Kidney (tissue), 14 donors: ENCODE results near the gene MRGPRD. TPM values are rescaled to one million over a fixed set of nuclear protein-coding genes. Genes with fewer than 3 reads are reported as not detected.

ENCODE experiments used
- DNase-seq, 5 donors: peaks; one replicate each; pipeline ENCODE4 v3.0.0-alpha.2; 2013 to 2020
- FAIRE-seq: peaks from 2 replicates; lab custom pipeline; 2012; peaks lifted over from hg19 to GRCh38; lab: Jason Lieb, UNC
- H3K27ac ChIP-seq, 2 donors: one replicate each; pipeline ENCODE4 v1.7.0; 2013; ENCODE audit warnings: low read depth in 2 of 2, low read length in 2 of 2, inconsistent platforms in 1 of 2
- H3K27me3 ChIP-seq: one replicate; pipeline ENCODE4 v1.7.1; 2013; ENCODE audit warnings: low read length, inconsistent platforms; ENCODE audit not compliant: control insufficient read depth, insufficient read depth
- H3K36me3 ChIP-seq, 3 donors: one replicate each; pipeline versions ENCODE4 v1.7.0 to v1.7.1; 2013; ENCODE audit warnings: low read length in 3 of 3, control low read depth in 1 of 3, inconsistent platforms in 1 of 3; ENCODE audit not compliant: insufficient read depth in 3 of 3, control insufficient read depth in 2 of 3
- H3K4me1 ChIP-seq, 3 donors: one replicate each; pipeline versions ENCODE4 v1.7.0 to v1.7.1; 2013; ENCODE audit warnings: low read length in 3 of 3, inconsistent platforms in 1 of 3, low read depth in 1 of 3; ENCODE audit not compliant: control insufficient read depth in 2 of 3, insufficient read depth in 2 of 3
- H3K4me3 ChIP-seq, 3 donors: one replicate each; pipeline versions ENCODE4 v1.7.0 to v1.8.1; 2013; ENCODE audit warnings: low read length in 3 of 3, control low read depth in 1 of 3, inconsistent platforms in 1 of 3
- H3K9ac ChIP-seq, 3 donors: one replicate each; pipeline versions ENCODE4 v1.7.0 to v1.7.1; 2013; ENCODE audit warnings: low read length in 3 of 3, control low read depth in 1 of 3, inconsistent platforms in 1 of 3
- H3K9me3 ChIP-seq, 3 donors: one replicate each; pipeline versions ENCODE4 v1.7.0 to v1.7.1; 2013; ENCODE audit warnings: low read length in 3 of 3, control low read depth in 1 of 3, inconsistent platforms in 1 of 3; ENCODE audit not compliant: control insufficient read depth in 2 of 3, insufficient read depth in 1 of 3
- intact Hi-C: fragments of 100-400 bp; cut with DNase I; formaldehyde crosslinking; loops from one replicate; pipeline ENCODE4 v1.11.1; 2022
- polyA plus RNA-seq: library from polyadenylated mRNA; stranded (reverse); fragments of 350-450 nt; fragmentation: Illumina TruSeq; extraction: RNeasy Lipid Tissue Mini Kit (QIAGEN cat#74804); gene quantifications from one replicate; pipeline ENCODE4 v1.2.3, GENCODE V29; 2014; ENCODE audit warnings: low read depth, low replicate concordance; ENCODE audit not compliant: insufficient read depth
- total RNA-seq: library from RNA; stranded (reverse); fragmentation: NEBNext Ultra II Directional; extraction: Animal tissue kit (Norgen Biotek cat#: 25700); gene quantifications from one replicate; pipeline ENCODE4 v1.2.1, GENCODE V29; 2021
- TF ChIP-seq, protein P1 (sequence below): IDR thresholded peaks from 3 replicates; pipeline ENCODE4 v1.5.1; 2012; ENCODE audit warnings: mild to moderate bottlenecking, moderate library complexity, borderline replicate concordance; ENCODE audit not compliant: insufficient read depth; ENCODE audit errors: extremely low read depth
- donor health status: control.
- donor health status: control.
- donor health status: control.
- donor health status: control.
- donor health status: control.
- donor health status: DM: yes; HTN: yes; CAD: no.
- donor health status: Normal renal cell carcinoma (clear cell type).

The MRGPRD gene
- total and polyA plus RNA-seq, 2 donors from 2014 or later, result not detected

DNA sequence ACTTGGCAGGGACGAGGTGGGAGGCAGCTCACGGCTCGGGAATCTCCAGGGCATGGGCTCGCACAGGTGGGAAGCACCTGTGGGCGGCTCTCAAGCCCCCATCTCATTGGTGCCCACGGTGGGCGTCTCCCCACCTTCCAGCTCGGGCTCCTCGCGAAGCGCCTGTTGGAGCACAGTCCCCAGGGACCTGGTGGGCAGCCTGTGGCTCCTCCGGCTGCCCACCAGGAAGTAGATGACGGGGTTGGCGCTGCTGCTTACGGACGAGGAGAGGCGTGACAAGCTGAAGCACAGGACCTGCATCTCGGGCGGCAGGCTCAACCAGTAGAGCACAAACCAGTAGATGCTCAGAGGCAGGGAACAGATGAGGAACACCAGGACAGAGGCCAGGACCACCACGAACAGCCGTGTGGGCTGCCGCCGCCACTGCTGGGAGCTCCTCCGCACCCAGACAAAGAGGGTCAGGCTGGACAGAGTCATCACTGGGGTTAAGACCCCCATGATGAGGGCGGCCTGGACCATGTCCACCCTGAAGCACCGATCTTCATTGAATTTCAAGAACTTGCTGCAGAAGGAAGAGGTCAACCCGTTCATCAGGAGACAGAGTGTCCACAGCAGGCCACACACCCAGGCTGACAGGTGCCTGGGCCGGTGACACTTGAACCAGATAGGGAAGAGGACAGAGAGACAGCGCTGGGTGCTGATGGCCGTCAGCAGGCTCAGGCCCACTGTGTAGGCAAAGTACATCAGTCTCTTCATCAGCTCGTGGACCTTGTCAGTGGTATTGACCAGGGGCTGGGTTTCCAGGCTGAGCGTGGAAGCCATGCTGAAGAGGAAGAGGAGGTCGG lies 633 bp downstream of the MRGPRD start:
- Histone ChIP-seq H3K27ac (no peak overlapping the region), H3K27me3 (no peaks in the 10 kb centered on the region), H3K4me3 (no peak overlapping the region), H3K4me1 (no peaks in the 10 kb centered on the region), H3K9me3 (peaks cover 0 to 7% (median 0%) of the 10 kb centered on the region in 3 donors), H3K36me3 (no peaks in the 10 kb centered on the region), H3K9ac (no peak overlapping the region)
- DNase-seq (peak in 1 of 5 donors; percentile 64), FAIRE-seq (no peak)
- TF ChIP-seq, protein P1, sequence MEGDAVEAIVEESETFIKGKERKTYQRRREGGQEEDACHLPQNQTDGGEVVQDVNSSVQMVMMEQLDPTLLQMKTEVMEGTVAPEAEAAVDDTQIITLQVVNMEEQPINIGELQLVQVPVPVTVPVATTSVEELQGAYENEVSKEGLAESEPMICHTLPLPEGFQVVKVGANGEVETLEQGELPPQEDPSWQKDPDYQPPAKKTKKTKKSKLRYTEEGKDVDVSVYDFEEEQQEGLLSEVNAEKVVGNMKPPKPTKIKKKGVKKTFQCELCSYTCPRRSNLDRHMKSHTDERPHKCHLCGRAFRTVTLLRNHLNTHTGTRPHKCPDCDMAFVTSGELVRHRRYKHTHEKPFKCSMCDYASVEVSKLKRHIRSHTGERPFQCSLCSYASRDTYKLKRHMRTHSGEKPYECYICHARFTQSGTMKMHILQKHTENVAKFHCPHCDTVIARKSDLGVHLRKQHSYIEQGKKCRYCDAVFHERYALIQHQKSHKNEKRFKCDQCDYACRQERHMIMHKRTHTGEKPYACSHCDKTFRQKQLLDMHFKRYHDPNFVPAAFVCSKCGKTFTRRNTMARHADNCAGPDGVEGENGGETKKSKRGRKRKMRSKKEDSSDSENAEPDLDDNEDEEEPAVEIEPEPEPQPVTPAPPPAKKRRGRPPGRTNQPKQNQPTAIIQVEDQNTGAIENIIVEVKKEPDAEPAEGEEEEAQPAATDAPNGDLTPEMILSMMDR, result no peak
- intact Hi-C loops, result no loop called here

DNA sequence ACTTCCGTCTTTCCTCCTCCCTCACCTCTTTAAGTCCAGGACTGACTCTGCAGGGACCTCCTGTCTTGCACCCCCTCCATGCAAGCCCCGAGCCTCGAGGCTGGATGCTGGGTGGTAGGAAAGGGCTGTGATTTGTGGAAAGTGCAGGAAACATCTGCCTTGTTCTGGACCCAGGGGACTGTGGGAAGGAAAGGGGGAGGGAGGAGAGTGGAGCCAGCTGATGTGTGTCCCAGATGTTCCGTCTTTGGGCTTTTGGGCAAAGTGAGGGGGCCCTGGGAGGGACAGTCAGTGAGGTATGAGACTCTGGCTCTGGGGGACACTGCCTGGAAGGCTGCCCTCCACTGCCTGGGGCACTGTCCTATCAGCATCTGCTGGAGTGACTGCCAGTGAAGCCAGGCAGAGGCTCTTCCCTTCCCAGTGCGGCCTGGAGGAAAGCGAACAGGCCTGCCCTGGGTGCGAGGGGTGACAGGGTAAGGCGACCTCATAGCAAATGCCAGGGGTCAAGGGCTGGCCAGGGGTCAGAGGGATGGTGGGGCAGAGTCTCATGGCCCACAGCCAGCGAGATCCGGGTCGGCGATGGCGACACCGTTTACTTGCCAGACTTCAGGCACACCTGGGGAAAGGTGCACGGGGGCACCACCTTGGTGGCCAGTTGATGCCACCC lies 1.7 kb downstream of the MRGPRD start:
- no peaks in the 10 kb centered on the region for H3K36me3 ChIP-seq

DNA sequence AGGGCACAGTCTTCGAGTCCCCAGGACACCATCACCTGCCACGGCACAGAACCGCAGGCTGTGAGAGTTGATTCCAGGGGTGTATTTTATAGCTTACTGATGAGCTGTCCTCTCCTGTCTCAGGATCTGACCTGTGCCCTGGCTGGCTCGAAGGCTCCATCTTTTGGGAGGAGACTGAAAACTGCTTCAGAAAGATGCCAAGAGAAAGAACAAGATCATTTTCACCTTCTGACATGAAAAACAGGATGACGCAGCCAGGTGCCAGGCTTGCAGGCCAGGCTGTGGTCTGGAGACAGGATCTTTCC lies 2.2 kb downstream of the MRGPRD start:
- peaks cover 0 to 7% (median 0%) of the 10 kb centered on the region in 3 donors for H3K9me3 ChIP-seq
- no peaks in the 10 kb centered on the region for H3K27me3 ChIP-seq
- intact Hi-C loops, result no loop called here
- H3K4me3 ChIP-seq, result no peak overlapping the region
- TF ChIP-seq, protein P1, result no peak
- H3K36me3 ChIP-seq, result no peaks in the 10 kb centered on the region
- H3K4me1 ChIP-seq, result no peaks in the 10 kb centered on the region
- FAIRE-seq (no peak), DNase-seq (no peak)
- no peak overlapping the region for H3K27ac ChIP-seq
- H3K9ac ChIP-seq, result no peak overlapping the region

More for the DNA sequence above, 1.7 kb downstream of the MRGPRD start:
- H3K27me3 ChIP-seq, result no peaks in the 10 kb centered on the region
- intact Hi-C loops, result no loop called here
- H3K4me1 ChIP-seq, result no peaks in the 10 kb centered on the region
- no peak for FAIRE-seq
- no peak overlapping the region for H3K4me3 ChIP-seq
- peak in 2 of 5 donors; percentile 49 to 64 for DNase-seq
- H3K9me3 ChIP-seq, result peaks cover 0 to 7% (median 0%) of the 10 kb centered on the region in 3 donors
- no peak overlapping the region for H3K9ac ChIP-seq
- TF ChIP-seq, protein P1, result no peak
- H3K27ac ChIP-seq, result no peak overlapping the region
